ENCODE data around the gene ANKRD53.

- TF ChIP-seq CTCF (IDR thresholded peaks at IDR 0.05) (no peak), POLR2A (IDR thresholded peaks at IDR 0.05) (no peak)
Observed at GRCh38 chr2:70941186-70941585, 37.2 kb upstream of the ANKRD53 start.

All from body of pancreas (tissue), 4 donors.